Measurements from ENCODE around the gene TCAP. TPM values are rescaled to one million over a fixed set of nuclear protein-coding genes. Genes with fewer than 3 reads are reported as not detected.

Gene TCAP
- total and polyA plus RNA-seq, 4 donors: 0.82 to 1.4 (median 1.2) TPM

GRCh38 chr17:39619786-39620101 lies 45.4 kb upstream of the TCAP start:
- ATAC-seq (ENCODE audit: insufficient read depth, low FRiP score) (no peak), DNase-seq (no peak)
- no peak for TF ChIP-seq CTCF (IDR thresholded peaks at IDR 0.05; ENCODE audit: control extremely low read depth, extremely low read depth)
- WGBS, 2 donors: 67 to 94% methylated on average over 1 of the region's 1 CpG
- H3K4me3 ChIP-seq: no peak overlapping the region
- no peaks in the 10 kb centered on the region for H3K36me3 ChIP-seq (ENCODE audit: control insufficient read depth in 4 of 4, insufficient read depth in 4 of 4, low read length in 4 of 4)
- H3K9me3 ChIP-seq (ENCODE audit: control insufficient read depth in 4 of 4, insufficient read depth in 3 of 4, low read length in 3 of 4): peaks cover 0 to 3% (median 0%) of the 10 kb centered on the region in 4 donors
- peaks cover 0 to 24% (median 1%) of the 10 kb centered on the region in 5 donors for H3K4me1 ChIP-seq (ENCODE audit: control insufficient read depth in 5 of 5, insufficient read depth in 5 of 5, low read length in 5 of 5)
- no peak overlapping the region for H3K27ac ChIP-seq (ENCODE audit: low read depth in 1 of 2, low read length in 1 of 2)
- H3K27me3 ChIP-seq (ENCODE audit: control insufficient read depth in 3 of 3, insufficient read depth in 3 of 3, low read length in 2 of 3): peaks cover 0 to 20% (median 13%) of the 10 kb centered on the region in 3 donors
- no peak overlapping the region for H3K9ac ChIP-seq (ENCODE audit: insufficient read depth in 1 of 2, low read length in 2 of 2)

GRCh38 chr17:39621523-39622379 lies 43.4 kb upstream of the TCAP start:
- peaks cover 0 to 43% (median 10%) of the 10 kb centered on the region in 5 donors for H3K4me1 ChIP-seq (ENCODE audit: control insufficient read depth in 5 of 5, insufficient read depth in 5 of 5, low read length in 5 of 5)
- no peaks in the 10 kb centered on the region for H3K36me3 ChIP-seq (ENCODE audit: control insufficient read depth in 4 of 4, insufficient read depth in 4 of 4, low read length in 4 of 4)
- no peaks in the 10 kb centered on the region for H3K9me3 ChIP-seq (ENCODE audit: control insufficient read depth in 4 of 4, insufficient read depth in 3 of 4, low read length in 3 of 4)
- DNase-seq (peak; percentile 87 to 92 (median 89)), ATAC-seq (ENCODE audit: insufficient read depth, low FRiP score) (peak; percentile 79)
- no peak overlapping the region for H3K9ac ChIP-seq (ENCODE audit: insufficient read depth in 1 of 2, low read length in 2 of 2)
- peak; percentile 100 for TF ChIP-seq CTCF (IDR thresholded peaks at IDR 0.05; ENCODE audit: control extremely low read depth, extremely low read depth)
- H3K27me3 ChIP-seq (ENCODE audit: control insufficient read depth in 3 of 3, insufficient read depth in 3 of 3, low read length in 2 of 3): peaks cover 0 to 16% (median 12%) of the 10 kb centered on the region in 3 donors
- H3K27ac ChIP-seq (ENCODE audit: low read depth in 1 of 2, low read length in 1 of 2): no peak overlapping the region
- 10 to 11% methylated on average over 26 of the region's 26 CpGs for WGBS, 2 donors
- H3K4me3 ChIP-seq: no peak overlapping the region

- H3K4me3 ChIP-seq: no peak overlapping the region
Observed at GRCh38 chr17:39622380-39623006, 42.7 kb upstream of the TCAP start.

More at GRCh38 chr17:39622380-39623006, 42.7 kb upstream of the TCAP start:
- H3K9me3 ChIP-seq (ENCODE audit: control insufficient read depth in 4 of 4, insufficient read depth in 3 of 4, low read length in 3 of 4): no peaks in the 10 kb centered on the region
- ATAC-seq (ENCODE audit: insufficient read depth, low FRiP score) (no peak), DNase-seq (no peak)
- no peak for TF ChIP-seq CTCF (IDR thresholded peaks at IDR 0.05; ENCODE audit: control extremely low read depth, extremely low read depth)
- no peak overlapping the region for H3K9ac ChIP-seq (ENCODE audit: insufficient read depth in 1 of 2, low read length in 2 of 2)
- H3K27ac ChIP-seq (ENCODE audit: low read depth in 1 of 2, low read length in 1 of 2): no peak overlapping the region
- 53 to 67% methylated on average over 16 of the region's 16 CpGs for WGBS, 2 donors
- H3K4me1 ChIP-seq (ENCODE audit: control insufficient read depth in 5 of 5, insufficient read depth in 5 of 5, low read length in 5 of 5): peaks cover 0 to 43% (median 10%) of the 10 kb centered on the region in 5 donors
- no peaks in the 10 kb centered on the region for H3K36me3 ChIP-seq (ENCODE audit: control insufficient read depth in 4 of 4, insufficient read depth in 4 of 4, low read length in 4 of 4)
- peaks cover 0 to 11% (median 5%) of the 10 kb centered on the region in 3 donors for H3K27me3 ChIP-seq (ENCODE audit: control insufficient read depth in 3 of 3, insufficient read depth in 3 of 3, low read length in 2 of 3)

All from lung (tissue), 12 donors.